Gastroesophageal sphincter (tissue), 4 donors: ENCODE data around the gene GSX2. TPM values are rescaled to one million over a fixed set of nuclear protein-coding genes. Genes with fewer than 3 reads are reported as not detected.

ENCODE experiments used
- ATAC-seq: fragments of 150-250 bp; one replicate; pipeline ENCODE4 v1.9.1; 2016; ENCODE audit warnings: mild to moderate bottlenecking, moderate library complexity
- H3K27ac ChIP-seq, 4 donors: fragments of 200-600 bp; sonication (generic) in 3 of 4; 1 replicate in 3 of 4; 2 replicates in 1 of 4; pipeline ENCODE4 v1.5.1; 2016 to 2019
- H3K27me3 ChIP-seq: fragments of 200-600 bp; sonication (generic); one replicate; pipeline ENCODE4 v1.5.1; 2019
- H3K36me3 ChIP-seq, 2 donors: fragments of 200-600 bp; sonication (generic); one replicate each; pipeline ENCODE4 v1.5.1; 2019; ENCODE audit warnings: control low read depth in 1 of 2
- H3K4me1 ChIP-seq, 3 donors: fragments of 200-600 bp; sonication (generic); 1 replicate in 2 of 3; 2 replicates in 1 of 3; pipeline ENCODE4 v1.5.1; 2016 to 2019; ENCODE audit warnings: control low read depth in 2 of 3
- H3K4me3 ChIP-seq, 2 donors: fragments of 200-600 bp; sonication (generic); one replicate each; pipeline ENCODE4 v1.5.1; 2019; ENCODE audit warnings: mild to moderate bottlenecking in 1 of 2, moderate library complexity in 1 of 2
- H3K9me3 ChIP-seq, 3 donors: fragments of 200-600 bp; sonication (generic); one replicate each; pipeline ENCODE4 v1.5.1; 2017 to 2019; ENCODE audit warnings: control low read depth in 2 of 3
- EP300 ChIP-seq: sonication (generic); formaldehyde crosslinking; IDR thresholded peaks from one replicate; pipeline ENCODE4 v1.6.1; 2017; ENCODE audit warnings: antibody characterized with exemption, mild to moderate bottlenecking
- POLR2A ChIP-seq, 2 donors: fragments of 450-650 bp; IDR thresholded peaks; one replicate each; pipeline ENCODE4 v1.6.1; 2017; ENCODE audit warnings: antibody characterized with exemption in 2 of 2, mild to moderate bottlenecking in 2 of 2, moderate library complexity in 1 of 2
- POLR2AphosphoS5 ChIP-seq: sonication (generic); formaldehyde crosslinking; IDR thresholded peaks from one replicate; pipeline ENCODE4 v1.6.1; 2017; ENCODE audit warnings: antibody characterized with exemption
- WGBS, 2 donors: methylation state at CpG; one replicate each; pipeline ENCODE4 v1.1.5; 2018; ENCODE audit warnings: low coverage in 1 of 2; 5-methylcytosine and 5-hydroxymethylcytosine counted together
- total RNA-seq, 4 donors: library from RNA; depleted of rRNA; stranded (reverse); fragments of >200 nt; gene quantifications; one replicate each; pipeline ENCODE4 v1.1.0, GENCODE V29; 2016
- TF ChIP-seq, protein P1 (sequence below), 4 experiments: fragments of 200-600 bp in 2 of 4; fragments of 450-650 bp in 2 of 4; sonication (generic) in 1 of 4; IDR thresholded peaks; one replicate each; pipeline ENCODE4 v1.5.1; 2017 to 2019; ENCODE audit warnings: antibody characterized with exemption in 4 of 4, mild to moderate bottlenecking in 2 of 4, moderate library complexity in 2 of 4

Gene GSX2
- total RNA-seq, 4 donors from 2014 or later, result not detected

DNA sequence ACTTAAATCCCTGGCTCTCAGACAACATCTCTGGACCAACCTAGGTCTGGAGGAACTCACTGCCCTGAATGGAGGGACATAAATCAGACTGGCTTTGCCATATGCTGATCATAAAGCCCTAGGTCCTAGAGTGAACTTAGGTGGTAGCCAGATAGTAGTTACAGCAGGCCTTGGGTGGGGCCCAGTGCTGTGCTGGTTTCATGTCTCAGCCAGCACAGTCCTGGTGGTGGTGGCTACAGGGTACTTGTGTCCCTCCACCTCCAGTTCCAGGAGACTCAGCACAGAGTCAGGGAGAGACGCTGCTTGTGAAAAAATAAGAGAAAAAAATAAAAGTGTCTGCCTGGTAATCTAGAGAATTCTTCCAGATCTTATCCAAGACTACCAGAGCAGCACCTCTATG is 40.3 kb downstream of the GSX2 start:
- no peaks in the 10 kb centered on the region for H3K4me1 ChIP-seq
- no peaks in the 10 kb centered on the region for H3K9me3 ChIP-seq
- H3K27me3 ChIP-seq, result peaks cover under 1% of the 10 kb centered on the region
- ATAC-seq, result no peak
- H3K27ac ChIP-seq, result no peak overlapping the region
- H3K4me3 ChIP-seq, result no peak overlapping the region
- no peak for TF ChIP-seq POLR2A (IDR thresholded peaks at IDR 0.05)
- no peak for TF ChIP-seq POLR2AphosphoS5
- no peak for TF ChIP-seq EP300
- TF ChIP-seq, protein P1, sequence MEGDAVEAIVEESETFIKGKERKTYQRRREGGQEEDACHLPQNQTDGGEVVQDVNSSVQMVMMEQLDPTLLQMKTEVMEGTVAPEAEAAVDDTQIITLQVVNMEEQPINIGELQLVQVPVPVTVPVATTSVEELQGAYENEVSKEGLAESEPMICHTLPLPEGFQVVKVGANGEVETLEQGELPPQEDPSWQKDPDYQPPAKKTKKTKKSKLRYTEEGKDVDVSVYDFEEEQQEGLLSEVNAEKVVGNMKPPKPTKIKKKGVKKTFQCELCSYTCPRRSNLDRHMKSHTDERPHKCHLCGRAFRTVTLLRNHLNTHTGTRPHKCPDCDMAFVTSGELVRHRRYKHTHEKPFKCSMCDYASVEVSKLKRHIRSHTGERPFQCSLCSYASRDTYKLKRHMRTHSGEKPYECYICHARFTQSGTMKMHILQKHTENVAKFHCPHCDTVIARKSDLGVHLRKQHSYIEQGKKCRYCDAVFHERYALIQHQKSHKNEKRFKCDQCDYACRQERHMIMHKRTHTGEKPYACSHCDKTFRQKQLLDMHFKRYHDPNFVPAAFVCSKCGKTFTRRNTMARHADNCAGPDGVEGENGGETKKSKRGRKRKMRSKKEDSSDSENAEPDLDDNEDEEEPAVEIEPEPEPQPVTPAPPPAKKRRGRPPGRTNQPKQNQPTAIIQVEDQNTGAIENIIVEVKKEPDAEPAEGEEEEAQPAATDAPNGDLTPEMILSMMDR (IDR thresholded peaks at IDR 0.05), result no peak
- H3K36me3 ChIP-seq, result no peaks in the 10 kb centered on the region
- no CpG with 5 or more reads among the region's 1 CpG for WGBS, 2 donors

DNA sequence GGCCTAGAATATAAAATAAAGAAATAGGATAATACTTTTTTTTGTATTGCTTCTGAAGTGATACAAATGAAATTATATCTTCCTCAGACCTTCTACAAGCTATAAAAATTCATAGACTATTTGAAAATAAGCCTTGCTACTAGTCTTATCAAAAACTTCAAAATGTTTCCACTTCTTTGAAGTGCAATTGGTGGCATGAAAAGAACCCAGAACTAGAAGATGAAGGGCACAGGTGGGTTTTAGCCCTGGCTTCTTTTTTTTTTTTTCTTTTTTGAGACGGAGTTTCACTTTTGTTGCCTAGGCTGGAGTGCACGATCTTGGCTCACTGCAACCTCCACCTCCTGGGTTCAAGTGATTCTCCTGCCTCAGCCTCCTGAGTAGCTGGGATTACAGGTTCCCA is 44.2 kb downstream of the GSX2 start:
- peaks cover 4% of the 10 kb centered on the region for H3K27me3 ChIP-seq
- no peak for ATAC-seq
- H3K4me3 ChIP-seq, result no peak overlapping the region
- H3K9me3 ChIP-seq, result no peaks in the 10 kb centered on the region
- H3K4me1 ChIP-seq, result no peaks in the 10 kb centered on the region
- H3K27ac ChIP-seq, result no peak overlapping the region
- WGBS, 2 donors, result 92% methylated on average over 2 of the region's 2 CpGs; no CpG with 5 or more reads in 1 of the 2 donors
- TF ChIP-seq POLR2A (IDR thresholded peaks at IDR 0.05), result no peak
- TF ChIP-seq POLR2AphosphoS5, result no peak
- TF ChIP-seq EP300, result no peak
- TF ChIP-seq, protein P1 (IDR thresholded peaks at IDR 0.05), result no peak
- no peaks in the 10 kb centered on the region for H3K36me3 ChIP-seq

DNA sequence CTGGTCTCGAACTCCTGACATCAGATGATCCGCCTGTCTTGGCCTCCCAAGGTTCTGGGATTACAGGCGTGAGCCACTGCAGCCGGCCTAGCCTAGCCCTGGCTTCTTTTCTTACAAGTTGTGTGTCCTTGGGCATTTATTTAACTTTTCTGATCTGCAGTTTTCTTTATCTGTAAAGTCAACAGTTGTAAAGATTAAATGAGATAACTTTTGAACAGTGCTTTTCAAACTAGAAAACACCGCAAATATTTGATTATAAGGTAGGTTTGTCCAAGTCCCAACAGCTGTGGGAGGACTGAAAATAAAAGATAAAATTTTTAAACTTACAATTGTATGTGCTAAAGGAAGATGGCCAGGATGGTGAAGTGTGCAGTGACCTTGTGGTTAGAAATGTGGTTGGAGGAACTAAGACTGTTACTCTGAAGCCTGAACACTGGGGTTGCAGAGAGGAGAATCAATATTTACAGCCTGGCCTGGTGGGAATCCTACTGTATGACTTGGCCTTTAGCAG is 44.8 kb downstream of the GSX2 start:
- 86 to 92% methylated on average over 2 to 5 of the region's 5 CpGs for WGBS, 2 donors
- Histone ChIP-seq H3K4me1 (no peaks in the 10 kb centered on the region), H3K36me3 (no peaks in the 10 kb centered on the region), H3K27me3 (peaks cover 9% of the 10 kb centered on the region), H3K9me3 (no peaks in the 10 kb centered on the region), H3K4me3 (no peak overlapping the region), H3K27ac (no peak overlapping the region)
- no peak for TF ChIP-seq EP300
- TF ChIP-seq POLR2A (IDR thresholded peaks at IDR 0.05), result no peak
- TF ChIP-seq POLR2AphosphoS5, result no peak
- TF ChIP-seq, protein P1 (IDR thresholded peaks at IDR 0.05), result no peak
- ATAC-seq, result no peak

DNA sequence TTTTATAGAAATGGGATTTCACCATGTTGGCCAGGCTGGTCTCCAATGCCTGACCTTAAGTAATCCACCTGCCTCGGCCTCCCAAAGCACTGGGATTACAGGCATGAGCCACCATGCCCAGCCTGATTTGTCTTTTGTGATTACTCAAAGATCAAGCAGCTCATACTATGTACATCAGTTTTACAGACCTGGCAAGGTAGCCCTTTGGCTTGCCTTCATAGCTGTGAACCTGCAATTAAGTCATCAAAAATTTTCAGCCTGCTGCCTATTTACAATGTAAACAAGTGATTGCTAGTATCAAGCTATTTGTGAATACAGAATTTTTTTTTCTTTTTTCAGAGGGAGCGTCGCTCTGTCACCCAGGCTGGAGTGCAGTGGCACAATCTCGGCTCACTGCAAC is 46.2 kb downstream of the GSX2 start:
- 72 to 75% methylated on average over 3 to 4 of the region's 4 CpGs for WGBS, 2 donors
- H3K27ac ChIP-seq, result no peak overlapping the region

DNA sequence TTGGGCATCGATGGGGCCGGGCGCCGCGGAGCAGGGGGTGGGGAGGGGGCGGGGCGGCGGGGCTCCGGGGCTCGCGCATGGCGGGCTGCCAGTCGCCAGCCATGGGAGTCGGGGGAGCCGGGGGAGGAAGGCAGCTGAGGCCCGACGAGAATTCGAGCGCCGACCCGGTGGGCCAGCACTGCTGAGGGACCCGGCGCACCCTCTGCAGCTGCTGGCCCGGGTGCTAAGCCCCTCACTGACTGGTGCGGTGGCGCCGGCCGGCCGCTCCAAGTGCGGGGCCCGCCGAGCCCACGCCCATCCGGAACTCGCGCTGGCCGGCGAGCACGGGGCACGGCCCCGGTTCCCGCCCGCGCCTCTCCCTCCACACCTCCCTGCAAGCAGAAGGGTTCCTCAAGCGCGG is 49.4 kb downstream of the GSX2 start:
- no peak overlapping the region for H3K27ac ChIP-seq
- H3K9me3 ChIP-seq, result no peaks in the 10 kb centered on the region
- no peaks in the 10 kb centered on the region for H3K36me3 ChIP-seq
- no peak for TF ChIP-seq POLR2AphosphoS5
- TF ChIP-seq EP300, result no peak
- TF ChIP-seq, protein P1 (IDR thresholded peaks at IDR 0.05), result no peak
- no peak for TF ChIP-seq POLR2A (IDR thresholded peaks at IDR 0.05)
- H3K4me3 ChIP-seq, result no peak overlapping the region
- ATAC-seq, result no peak
- H3K4me1 ChIP-seq, result no peaks in the 10 kb centered on the region
- 20% methylated on average over 6 of the region's 46 CpGs; no CpG with 5 or more reads in 1 of the 2 donors for WGBS, 2 donors
- H3K27me3 ChIP-seq, result peaks cover 24% of the 10 kb centered on the region

More for the DNA sequence above, 46.2 kb downstream of the GSX2 start:
- H3K9me3 ChIP-seq, result no peaks in the 10 kb centered on the region
- TF ChIP-seq EP300, result no peak
- no peak for TF ChIP-seq POLR2A (IDR thresholded peaks at IDR 0.05)
- TF ChIP-seq, protein P1 (IDR thresholded peaks at IDR 0.05), result no peak
- TF ChIP-seq POLR2AphosphoS5, result no peak
- no peak for ATAC-seq
- no peaks in the 10 kb centered on the region for H3K36me3 ChIP-seq
- no peak overlapping the region for H3K4me3 ChIP-seq
- H3K4me1 ChIP-seq, result no peaks in the 10 kb centered on the region
- H3K27me3 ChIP-seq, result peaks cover 15% of the 10 kb centered on the region
